Left cardiac atrium (tissue), 4 donors: ENCODE results near the gene DNAJB13. TPM values are rescaled to one million over a fixed set of nuclear protein-coding genes. Genes with fewer than 3 reads are reported as not detected.

ENCODE experiments used
- ATAC-seq, 2 donors: fragments of 200-7000 bp; cut with Tn5 transposase; one replicate each; pipeline ENCODE4 v1.9.1; 2020; ENCODE audit warnings: mild to moderate bottlenecking in 2 of 2, moderate library complexity in 2 of 2
- DNase-seq: peaks from one replicate; pipeline ENCODE4 v3.0.0-alpha.2; 2020
- intact Hi-C, 2 donors: fragments of 100-400 bp; cut with DNase I; formaldehyde crosslinking; loops; one replicate each; pipeline versions ENCODE4 v1.14.1 to v1.15.1; 2022 to 2023
- total RNA-seq, 2 donors: library from RNA; stranded (reverse); fragmentation: NEBNext Ultra II Directional; extraction: Animal tissue kit (Norgen Biotek cat#: 25700); gene quantifications; one replicate each; pipeline ENCODE4 v1.2.1, GENCODE V29; 2021
- donor health status: DM: no; HTN: yes; CAD: no.
- donor health status: DM: no; HTN: yes; CAD: no; lungs with severe emphysema.
- donor health status: DM: yes; HTN: yes; CAD: no.
- donor health status: Dilated cardiomyopathy.

Gene DNAJB13
- total RNA-seq, 2 donors from 2014 or later = not detected

DNA sequence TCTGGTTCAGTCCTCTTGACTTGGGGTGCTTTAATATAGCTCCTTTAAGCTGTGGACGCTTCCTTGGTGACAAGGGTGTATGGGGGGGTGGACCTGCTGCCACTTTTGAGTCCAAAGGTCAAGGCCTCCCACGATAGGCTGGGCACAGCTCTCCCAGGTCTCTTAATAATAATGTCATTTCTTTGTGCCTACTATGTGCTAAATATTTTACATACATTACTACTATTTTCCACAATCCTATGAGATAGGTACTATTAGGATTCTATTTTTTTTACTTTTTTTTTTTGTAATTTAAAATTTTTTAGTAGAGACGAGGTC lies 58.4 kb downstream of the DNAJB13 start:
- no peak for ATAC-seq
- intact Hi-C loops = no loop called here

GRCh38 chr11:74009675-74010305 lies 59.0 kb downstream of the DNAJB13 start:
- no peak for ATAC-seq

More for the DNA sequence above, 58.4 kb downstream of the DNAJB13 start:
- no peak for DNase-seq

GRCh38 chr11:74010306-74011300 lies 59.8 kb downstream of the DNAJB13 start:
- intact Hi-C loops = no loop called here
- DNase-seq (no peak), ATAC-seq (no peak)

More at GRCh38 chr11:74009675-74010305, 59.0 kb downstream of the DNAJB13 start:
- DNase-seq = no peak
- intact Hi-C loops = no loop called here

DNA sequence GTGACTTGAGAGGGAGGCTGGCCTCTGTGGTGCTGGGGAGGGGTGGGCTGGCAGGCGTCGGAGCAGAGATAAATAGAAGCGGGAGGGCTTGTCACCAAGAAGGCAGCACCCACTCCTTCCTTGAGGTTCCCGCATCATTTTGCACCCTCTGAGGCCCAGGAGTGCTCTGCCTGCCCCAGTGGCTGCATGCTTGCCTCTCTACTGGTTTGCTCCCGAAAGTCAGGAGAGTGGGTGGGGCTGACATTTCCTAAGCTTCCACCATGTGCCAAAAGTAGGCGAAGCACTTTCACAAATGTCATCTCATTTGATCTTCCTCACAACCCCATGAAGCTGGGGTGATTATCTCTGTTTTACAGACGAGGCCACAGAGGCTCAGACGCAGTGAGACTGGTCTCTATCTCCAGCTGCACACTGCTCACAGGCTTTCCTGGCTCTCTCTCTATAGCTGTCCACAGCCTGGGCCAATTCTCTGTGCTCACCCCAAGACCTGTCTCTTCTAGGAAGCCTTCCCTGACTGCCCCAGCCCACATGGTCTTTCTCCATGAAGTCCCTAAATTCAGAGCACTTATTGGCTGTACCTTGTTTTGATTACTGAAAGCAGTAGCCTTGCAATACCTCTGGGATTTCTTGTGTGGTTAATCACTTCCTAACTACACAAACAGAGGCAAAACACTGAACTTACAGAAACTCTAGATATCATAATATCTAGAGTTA lies 60.7 kb downstream of the DNAJB13 start:
- peak in 1 of 2 donors; percentile 32 for ATAC-seq
- no peak for DNase-seq
- intact Hi-C loops = no loop called here

- no peak for ATAC-seq
- no peak for DNase-seq
- intact Hi-C loops = no loop called here
These were observed 61.4 kb downstream of the DNAJB13 start for GRCh38 chr11:74012074-74012809.

GRCh38 chr11:74013141-74013540 lies 62.3 kb downstream of the DNAJB13 start:
- no peak for ATAC-seq
- DNase-seq = no peak
- intact Hi-C loops = no loop called here

- intact Hi-C loops = no loop called here
- no peak for ATAC-seq
- DNase-seq = no peak
These were observed 64.1 kb downstream of the DNAJB13 start for GRCh38 chr11:74014880-74015279.

DNA sequence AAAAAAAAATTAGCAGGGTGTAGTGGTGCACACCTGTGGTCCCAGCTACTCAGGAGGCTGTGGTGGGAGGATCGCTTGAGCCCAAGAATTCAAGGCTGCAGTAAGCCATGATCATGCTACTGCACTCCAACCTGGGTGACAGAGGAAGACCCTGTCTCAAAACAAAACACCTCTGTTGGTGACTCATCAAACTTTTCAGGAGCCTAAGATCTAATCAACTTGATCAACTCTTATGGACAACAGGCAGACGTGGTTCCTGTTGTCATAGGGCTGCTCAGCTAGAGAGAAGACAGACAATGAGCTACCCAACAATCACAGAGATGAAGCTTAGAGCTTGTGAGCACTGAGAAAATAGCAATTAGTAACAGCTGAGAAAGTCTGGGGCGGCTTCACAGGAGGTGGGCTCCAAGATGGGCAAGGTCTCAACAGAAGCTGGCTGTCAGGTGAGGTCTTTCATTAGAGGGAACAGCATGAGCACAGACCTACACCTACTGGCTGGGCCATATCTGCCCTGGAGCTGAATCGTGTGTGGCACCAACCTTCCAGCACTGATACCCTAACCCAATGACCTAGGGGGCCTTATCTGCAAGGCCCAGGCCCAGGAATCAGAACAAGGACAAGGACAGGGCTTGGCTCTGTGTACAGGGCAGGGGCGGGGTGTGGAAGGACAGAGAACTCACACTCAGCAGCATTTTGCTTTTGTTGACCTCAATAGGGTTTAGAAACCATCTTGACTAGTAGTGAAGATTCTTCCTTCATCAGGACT lies 65.3 kb downstream of the DNAJB13 start:
- ATAC-seq (no peak), DNase-seq (no peak)
- intact Hi-C loops = no loop called here

DNA sequence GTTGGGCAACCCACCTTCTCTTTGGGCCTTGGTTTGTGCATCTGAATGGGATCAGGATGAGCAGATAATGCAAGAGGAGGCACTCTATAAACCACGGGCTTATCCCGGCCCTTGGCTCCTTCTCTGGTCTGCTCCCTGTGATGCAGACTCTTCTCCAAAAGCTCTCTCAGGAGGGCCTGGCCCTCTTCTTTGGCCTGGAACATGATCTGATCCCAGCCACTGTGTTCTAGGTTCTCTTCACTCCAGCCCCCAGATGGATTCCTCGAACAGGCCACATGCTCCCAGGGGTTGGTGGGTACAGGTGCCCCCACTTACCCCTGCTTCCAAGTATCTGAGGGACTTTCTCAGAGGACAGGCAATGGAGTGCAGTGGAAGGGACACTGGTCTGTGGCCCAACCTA lies 66.8 kb downstream of the DNAJB13 start:
- intact Hi-C loops = no loop called here
- DNase-seq (no peak), ATAC-seq (no peak)

GRCh38 chr11:74018331-74019005 lies 67.6 kb downstream of the DNAJB13 start:
- ATAC-seq (peak; percentile 91 to 97), DNase-seq (peak; percentile 92)
- intact Hi-C loops = no loop called here

DNA sequence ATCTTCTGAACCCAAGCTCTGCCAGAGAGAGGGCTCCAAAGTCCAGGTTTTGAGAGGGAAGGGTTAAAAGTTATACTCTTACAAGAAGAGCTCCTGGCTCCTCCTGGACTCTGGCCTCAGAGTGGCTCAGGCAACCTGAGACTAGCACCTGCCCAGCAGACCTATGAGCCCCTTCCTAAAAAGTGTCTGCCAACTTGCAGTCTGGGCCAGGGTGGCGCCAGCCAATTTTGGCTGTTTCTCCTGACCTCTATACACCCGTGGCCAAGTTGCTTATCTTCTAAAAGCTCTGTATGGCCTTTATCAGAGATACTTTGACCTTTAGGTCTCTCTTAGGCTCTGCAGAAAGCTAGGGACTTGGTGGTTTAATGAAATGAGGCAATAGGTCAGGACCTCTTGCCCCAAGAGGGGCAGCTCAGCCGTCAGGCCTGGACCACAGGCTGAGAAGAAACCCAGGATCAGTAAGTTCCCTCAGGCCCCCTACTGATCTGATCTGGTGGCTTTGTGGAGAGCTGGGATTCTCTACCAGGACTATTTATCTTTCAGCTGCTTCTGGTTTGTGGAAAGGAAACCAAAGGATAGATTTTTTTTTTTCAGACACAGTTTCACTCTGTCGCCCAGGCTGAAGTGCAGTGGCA lies 68.4 kb downstream of the DNAJB13 start:
- intact Hi-C loops = no loop called here
- peak in 1 of 2 donors; percentile 6 for ATAC-seq
- no peak for DNase-seq

DNA sequence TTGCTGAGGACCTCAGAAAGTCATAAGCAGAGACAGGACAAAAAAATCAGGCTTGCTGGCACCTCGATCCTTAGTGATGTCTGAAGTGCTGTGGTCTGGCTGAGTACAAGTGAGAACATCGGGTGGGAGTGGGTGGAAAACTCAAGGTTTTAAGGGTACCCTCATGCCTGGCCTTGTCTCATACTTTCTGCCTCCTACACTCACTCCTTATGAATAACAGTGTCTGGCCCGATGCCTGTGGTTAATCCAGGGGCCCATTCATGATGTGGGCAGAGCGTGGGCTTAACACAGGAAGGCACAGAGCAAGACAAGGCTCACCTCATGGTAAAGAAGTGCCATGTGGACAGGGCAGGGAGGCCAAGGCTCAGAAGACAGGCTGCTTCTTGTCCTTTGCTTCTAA lies 69.0 kb downstream of the DNAJB13 start:
- no peak for ATAC-seq
- intact Hi-C loops = no loop called here
- no peak for DNase-seq

Other genes starting within 250 kb of the DNAJB13 start
- gene RAB6A, start 190.0 kb upstream of the DNAJB13 start, total RNA-seq = 100 to 1,000 TPM; 100 to 134 TPM
- gene MRPL48, start 163.2 kb upstream of the DNAJB13 start, total RNA-seq = 10 to 100 TPM; 33.4 to 37.3 TPM
- gene COA4, start 74.2 kb upstream of the DNAJB13 start, total RNA-seq = 10 to 100 TPM; 60.3 to 65.3 TPM
- 10 to 100 TPM; 15.4 to 19.9 TPM for gene PAAF1, start 74.0 kb upstream of the DNAJB13 start, total RNA-seq
- 10 to 100 TPM; 21.6 to 30.2 TPM for gene UCP2, start 31.8 kb downstream of the DNAJB13 start, total RNA-seq
- gene UCP3, start 58.1 kb downstream of the DNAJB13 start, total RNA-seq = 1 to 10 TPM; 1.1 to 2.2 TPM
- 10 to 100 TPM; 12.2 to 17.9 TPM for gene C2CD3, start 220.0 kb downstream of the DNAJB13 start, total RNA-seq
- gene PPME1, start 220.3 kb downstream of the DNAJB13 start, total RNA-seq = 10 to 100 TPM; 26.9 to 31.7 TPM